NB4 (cell line): ENCODE results near the gene VAV3.

Source experiments
- CTCF ChIP-seq: IDR thresholded peaks from one replicate; pipeline ENCODE4 v1.5.1; 2012; ENCODE audit warnings: low read depth, low read length
- POLR2A ChIP-seq: IDR thresholded peaks from 2 replicates; pipeline ENCODE4 v1.6.1; 2011; ENCODE audit warnings: mild to moderate bottlenecking; ENCODE audit not compliant: insufficient read length; ENCODE audit errors: extremely low read depth
- TF ChIP-seq, protein P1 (sequence below): IDR thresholded peaks from 2 replicates; pipeline ENCODE4 v1.6.1; 2011; ENCODE audit warnings: low read depth, low read length

DNA sequence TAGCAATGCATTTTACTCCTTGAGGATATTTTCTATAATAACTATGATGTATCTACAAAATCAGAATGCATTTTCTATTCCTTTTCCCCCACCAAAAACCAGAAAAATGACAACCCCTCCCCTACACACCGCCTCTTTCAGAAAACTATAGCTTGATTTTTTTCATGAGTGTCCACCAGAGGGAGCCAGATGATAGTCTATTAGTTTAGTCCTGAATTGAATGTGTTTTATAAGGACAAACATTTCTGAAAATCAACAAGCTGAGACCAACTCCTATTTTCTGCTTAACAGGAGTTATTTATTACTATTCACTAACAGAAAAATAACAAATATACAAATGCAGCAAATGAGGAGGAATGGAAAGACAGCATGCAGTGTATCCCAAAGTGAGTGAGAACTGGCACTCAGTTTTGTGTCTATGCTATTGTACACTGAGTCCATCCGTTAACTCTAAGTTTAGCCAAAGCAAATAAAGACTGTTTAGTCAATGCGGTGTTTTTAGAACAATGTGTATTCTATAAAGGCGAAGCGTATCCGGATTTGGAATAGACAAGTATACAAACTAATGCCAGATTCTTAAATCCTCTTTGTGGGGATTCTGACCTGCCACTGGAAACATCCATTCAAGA, 182.6 kb downstream of the VAV3 start:
- TF ChIP-seq, protein P1, sequence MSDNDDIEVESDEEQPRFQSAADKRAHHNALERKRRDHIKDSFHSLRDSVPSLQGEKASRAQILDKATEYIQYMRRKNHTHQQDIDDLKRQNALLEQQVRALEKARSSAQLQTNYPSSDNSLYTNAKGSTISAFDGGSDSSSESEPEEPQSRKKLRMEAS: no peak
- peak; percentile 26 for TF ChIP-seq CTCF
- no peak for TF ChIP-seq POLR2A
